Bronchial epithelial cell (primary cell): ENCODE data around the gene DNASE1L1. TPM values are rescaled to one million over a fixed set of nuclear protein-coding genes. Genes with fewer than 3 reads are reported as not detected.
"Not testable (repeated sequence)": the region's sequence is repeated elsewhere in the genome, so short reads cannot be mapped to it uniquely, and the experiment has no call there.

ENCODE experiments used
- DNase-seq: peaks from one replicate; pipeline ENCODE4 v3.0.0-alpha.2; 2010; ENCODE audit warnings: low read depth
- FAIRE-seq: peaks from 2 replicates; lab custom pipeline; 2011; peaks lifted over from hg19 to GRCh38; lab: Jason Lieb, UNC
- H3K27me3 ChIP-seq: 2 replicates; pipeline ENCODE4 v1.5.1; 2011; ENCODE audit warnings: low read length; ENCODE audit not compliant: control insufficient read depth, insufficient read depth
- H3K36me3 ChIP-seq: 2 replicates; pipeline ENCODE4 v1.5.1; 2011; ENCODE audit warnings: low read length; ENCODE audit not compliant: control insufficient read depth, insufficient read depth
- H3K4me3 ChIP-seq: 2 replicates; pipeline ENCODE4 v1.5.1; 2011; ENCODE audit warnings: mild to moderate bottlenecking, low read depth, low read length, control low read depth
- CTCF ChIP-seq: IDR thresholded peaks from 2 replicates; pipeline ENCODE4 v1.5.1; 2011; ENCODE audit warnings: mild to moderate bottlenecking, moderate library complexity, low read length, control low read depth, inconsistent platforms; ENCODE audit not compliant: insufficient read depth, severe bottlenecking
- total RNA-seq: library from RNA; depleted of rRNA; stranded (reverse); fragments of >200 nt; gene quantifications from 2 replicates; pipeline ENCODE4 v1.2.1, GENCODE V29; 2014

DNASE1L1 gene
- total RNA-seq, 1 donor from 2014 or later: 38.7 TPM

- no peak for FAIRE-seq
- peaks cover 11% of the 10 kb centered on the region for H3K36me3 ChIP-seq
- peak; percentile 53 for DNase-seq
- no peak for TF ChIP-seq CTCF
- peak overlapping the region; percentile 77 for H3K4me3 ChIP-seq
- H3K27me3 ChIP-seq: no peaks in the 10 kb centered on the region
Observed at GRCh38 chrX:154396973-154397887, 11.8 kb downstream of the DNASE1L1 start.

GRCh38 chrX:154396363-154396762 lies 12.7 kb downstream of the DNASE1L1 start:
- H3K36me3 ChIP-seq: peaks cover 11% of the 10 kb centered on the region
- not testable (repeated sequence) for DNase-seq, H3K27me3 ChIP-seq, FAIRE-seq, H3K4me3 ChIP-seq

GRCh38 chrX:154389812-154390747 lies 19.0 kb downstream of the DNASE1L1 start:
- DNase-seq, H3K27me3 ChIP-seq, H3K4me3 ChIP-seq, H3K36me3 ChIP-seq: not testable (repeated sequence)
- FAIRE-seq: peak; percentile 82

- DNase-seq, H3K36me3 ChIP-seq, H3K4me3 ChIP-seq, H3K27me3 ChIP-seq: not testable (repeated sequence)
- FAIRE-seq: peak; percentile 96
Observed at GRCh38 chrX:154388649-154389048, 20.4 kb downstream of the DNASE1L1 start.

GRCh38 chrX:154388094-154388493 lies 21.0 kb downstream of the DNASE1L1 start:
- not testable (repeated sequence) for DNase-seq, H3K36me3 ChIP-seq, H3K4me3 ChIP-seq, H3K27me3 ChIP-seq
- FAIRE-seq: peak; percentile 75

- TF ChIP-seq CTCF: peak; percentile 13
- H3K27me3 ChIP-seq: no peaks in the 10 kb centered on the region
- DNase-seq: no peak
- FAIRE-seq: no peak
- peaks cover 4% of the 10 kb centered on the region for H3K36me3 ChIP-seq
- no peak overlapping the region for H3K4me3 ChIP-seq
Observed at GRCh38 chrX:154384284-154384892, 24.7 kb downstream of the DNASE1L1 start.

GRCh38 chrX:154383359-154384283 lies 25.4 kb downstream of the DNASE1L1 start:
- peaks cover 4% of the 10 kb centered on the region for H3K36me3 ChIP-seq
- H3K4me3 ChIP-seq: no peak overlapping the region
- H3K27me3 ChIP-seq: no peaks in the 10 kb centered on the region
- FAIRE-seq: peak; percentile 73
- DNase-seq: no peak
- TF ChIP-seq CTCF: no peak
